ENCODE data around the gene ASXL1. TPM values are rescaled to one million over a fixed set of nuclear protein-coding genes. Genes with fewer than 3 reads are reported as not detected.
"Not testable (repeated sequence)": the region's sequence is repeated elsewhere in the genome, so short reads cannot be mapped to it uniquely, and the experiment has no call there.

The ASXL1 gene
- total RNA-seq, 6 donors from 2014 or later = 60.6 to 389 (median 88.5) TPM

- Histone ChIP-seq H3K4me1 (peaks cover 10 to 14% (median 13%) of the 10 kb centered on the region in 4 donors), H3K9me3 (no peaks in the 10 kb centered on the region), H3K27me3 (no peaks in the 10 kb centered on the region), H3K27ac (no peak overlapping the region), H3K36me3 (peaks cover 0 to 31% (median 2%) of the 10 kb centered on the region in 4 donors), H3K4me3 (no peak overlapping the region)
- TF ChIP-seq CTCF (IDR thresholded peaks at IDR 0.05) (no peak), EP300 (IDR thresholded peaks at IDR 0.05) (no peak), POLR2A (IDR thresholded peaks at IDR 0.05) (no peak), POLR2AphosphoS5 (IDR thresholded peaks at IDR 0.05) (no peak)
- no peak for ATAC-seq (ENCODE audit: low FRiP score in 2 of 2)
- no peak for DNase-seq
- 91 to 92% methylated on average over 3 of the region's 3 CpGs for WGBS, 2 donors
Measured at GRCh38 chr20:32380745-32381144, 22.6 kb downstream of the ASXL1 start.

GRCh38 chr20:32382102-32382950 is 24.2 kb downstream of the ASXL1 start:
- WGBS, 2 donors = 89 to 93% methylated on average over 11 of the region's 11 CpGs
- no peaks in the 10 kb centered on the region for H3K9me3 ChIP-seq
- TF ChIP-seq EP300 (IDR thresholded peaks at IDR 0.05) = no peak
- TF ChIP-seq POLR2A (IDR thresholded peaks at IDR 0.05) = no peak
- TF ChIP-seq POLR2AphosphoS5 (IDR thresholded peaks at IDR 0.05) = no peak
- TF ChIP-seq CTCF (IDR thresholded peaks at IDR 0.05) = no peak
- H3K4me1 ChIP-seq = peaks cover 19 to 27% (median 23%) of the 10 kb centered on the region in 4 donors
- peaks cover 0 to 21% (median 0%) of the 10 kb centered on the region in 4 donors for H3K36me3 ChIP-seq
- ATAC-seq (ENCODE audit: low FRiP score in 2 of 2) (no peak), DNase-seq (no peak)
- H3K27me3 ChIP-seq = no peaks in the 10 kb centered on the region
- no peak overlapping the region for H3K4me3 ChIP-seq
- H3K27ac ChIP-seq = no peak overlapping the region

DNA sequence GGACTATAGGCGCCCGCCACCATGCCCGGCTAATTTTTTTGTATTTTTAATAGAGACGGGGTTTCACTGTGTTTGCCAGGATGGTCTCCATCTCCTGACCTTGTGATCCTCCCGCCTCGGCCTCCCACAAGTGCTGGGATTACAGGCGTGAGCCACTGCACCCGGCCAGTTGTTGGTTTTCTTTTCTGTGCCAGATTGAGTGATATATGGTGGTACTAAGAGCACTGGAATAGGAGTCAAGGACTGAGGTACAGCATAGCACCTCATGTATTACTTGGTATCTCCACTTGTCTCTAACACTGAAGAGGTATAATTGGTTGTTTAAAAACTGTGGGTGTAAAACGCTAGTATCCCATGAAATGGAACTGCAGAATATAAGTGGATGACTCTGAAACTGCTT is 25.3 kb downstream of the ASXL1 start:
- 95 to 96% methylated on average over 9 of the region's 9 CpGs for WGBS, 2 donors
- not testable (repeated sequence) for DNase-seq; ATAC-seq (ENCODE audit: low FRiP score in 2 of 2); H3K4me3 ChIP-seq; H3K27ac ChIP-seq; H3K9me3 ChIP-seq; H3K27me3 ChIP-seq
- H3K36me3 ChIP-seq = peaks cover 0 to 18% (median 0%) of the 10 kb centered on the region in 4 donors
- peaks cover 19 to 27% (median 23%) of the 10 kb centered on the region in 4 donors for H3K4me1 ChIP-seq

GRCh38 chr20:32385541-32385940 is 27.4 kb downstream of the ASXL1 start:
- DNase-seq (no peak), ATAC-seq (ENCODE audit: low FRiP score in 2 of 2) (no peak)
- Histone ChIP-seq H3K4me1 (peaks cover 19 to 27% (median 23%) of the 10 kb centered on the region in 4 donors), H3K27ac (peak overlapping the region in 2 of 4 donors; percentile 35 to 39), H3K36me3 (peaks cover 0 to 15% (median 0%) of the 10 kb centered on the region in 4 donors), H3K4me3 (peak overlapping the region in 1 of 4 donors; percentile 15), H3K27me3 (no peaks in the 10 kb centered on the region), H3K9me3 (no peaks in the 10 kb centered on the region)
- no peak for TF ChIP-seq CTCF (IDR thresholded peaks at IDR 0.05)
- no peak for TF ChIP-seq EP300 (IDR thresholded peaks at IDR 0.05)
- TF ChIP-seq POLR2A (IDR thresholded peaks at IDR 0.05) = no peak
- no peak for TF ChIP-seq POLR2AphosphoS5 (IDR thresholded peaks at IDR 0.05)
- 57 to 72% methylated on average over 3 of the region's 3 CpGs for WGBS, 2 donors

DNA sequence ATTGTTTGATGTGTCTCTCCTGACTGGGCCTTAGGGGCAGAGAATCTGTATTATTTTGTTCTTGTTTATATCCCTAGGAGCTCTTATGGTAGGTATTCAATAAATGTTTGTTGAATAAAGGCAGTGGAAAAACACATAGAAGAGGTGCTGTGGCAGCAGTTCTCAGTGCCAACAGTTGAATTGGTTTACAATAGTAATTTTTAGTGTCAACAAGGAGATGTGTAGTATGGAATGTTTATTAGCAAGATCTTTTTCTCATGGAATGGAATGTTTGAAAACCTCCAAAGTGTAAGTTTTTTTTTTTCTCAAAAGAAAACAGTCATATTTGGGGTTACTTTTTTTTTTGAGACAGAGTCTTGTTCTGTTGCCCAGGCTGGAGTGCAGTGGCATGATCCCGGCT is 28.0 kb downstream of the ASXL1 start:
- DNase-seq (no peak), ATAC-seq (ENCODE audit: low FRiP score in 2 of 2) (no peak)
- H3K27ac ChIP-seq = peak overlapping the region in 3 of 4 donors; percentile 4 to 39 (median 35)
- WGBS, 2 donors = 73 to 90% methylated on average over 1 of the region's 1 CpG
- no peak for TF ChIP-seq POLR2A (IDR thresholded peaks at IDR 0.05)
- TF ChIP-seq POLR2AphosphoS5 (IDR thresholded peaks at IDR 0.05) = no peak
- no peak for TF ChIP-seq EP300 (IDR thresholded peaks at IDR 0.05)
- TF ChIP-seq CTCF (IDR thresholded peaks at IDR 0.05) = no peak
- H3K4me3 ChIP-seq = no peak overlapping the region
- H3K4me1 ChIP-seq = peaks cover 19 to 27% (median 23%) of the 10 kb centered on the region in 4 donors
- no peaks in the 10 kb centered on the region for H3K27me3 ChIP-seq
- H3K9me3 ChIP-seq = no peaks in the 10 kb centered on the region
- H3K36me3 ChIP-seq = peaks cover 0 to 16% (median 0%) of the 10 kb centered on the region in 4 donors
